Heart left ventricle (tissue), 13 donors: ENCODE measurements around the gene PILRB.

Source experiments
- POLR2A ChIP-seq, 2 donors: fragments of 450-650 bp; IDR thresholded peaks; one replicate each; pipeline ENCODE4 v1.6.1; 2017; ENCODE audit warnings: antibody characterized with exemption in 2 of 2, mild to moderate bottlenecking in 2 of 2, moderate library complexity in 2 of 2
- TF ChIP-seq, protein P1 (sequence below), 12 donors: fragments of 200-600 bp; sonication (generic) in 4 of 12; IDR thresholded peaks; one replicate each; pipeline versions ENCODE4 v1.5.0 to v1.8.0; 2018 to 2022; ENCODE audit warnings: antibody characterized with exemption in 12 of 12, mild to moderate bottlenecking in 5 of 12
- donor health status: ischemic (EF 13 %, LVEDD 7.1; RV severe dilation, severe dysfunction).
- donor health status: DM: no; HTN: yes; CAD: no.
- donor health status: DM: no; HTN: no; CAD: no.
- donor health status: ischemic (EF 25% LVEDD 6.9; RV normal size, moderate dysfunction).
- donor health status: ischemic (EF 25% LVEDD 5.7; RV mildly dilated, moderate dysfunction).
- donor health status: ischemic (EF 35%, LVEDD 5.7; RV mildly dilated, moderate dysfunction).
- donor health status: nonischemic (EF 11% LVEDD 7.7; RV severe dilation, severe dysfunction).
- donor health status: DM: yes; HTN: yes; CAD: no.
- donor health status: PGD.
- donor health status: ischemic (EF 29% LVEDD 5.4; RV normal size, mild dysfunction).
- donor health status: nonischemic (EF 23%, LVEDD 6.1; RV moderate dilation, normal function).

- TF ChIP-seq, protein P1, sequence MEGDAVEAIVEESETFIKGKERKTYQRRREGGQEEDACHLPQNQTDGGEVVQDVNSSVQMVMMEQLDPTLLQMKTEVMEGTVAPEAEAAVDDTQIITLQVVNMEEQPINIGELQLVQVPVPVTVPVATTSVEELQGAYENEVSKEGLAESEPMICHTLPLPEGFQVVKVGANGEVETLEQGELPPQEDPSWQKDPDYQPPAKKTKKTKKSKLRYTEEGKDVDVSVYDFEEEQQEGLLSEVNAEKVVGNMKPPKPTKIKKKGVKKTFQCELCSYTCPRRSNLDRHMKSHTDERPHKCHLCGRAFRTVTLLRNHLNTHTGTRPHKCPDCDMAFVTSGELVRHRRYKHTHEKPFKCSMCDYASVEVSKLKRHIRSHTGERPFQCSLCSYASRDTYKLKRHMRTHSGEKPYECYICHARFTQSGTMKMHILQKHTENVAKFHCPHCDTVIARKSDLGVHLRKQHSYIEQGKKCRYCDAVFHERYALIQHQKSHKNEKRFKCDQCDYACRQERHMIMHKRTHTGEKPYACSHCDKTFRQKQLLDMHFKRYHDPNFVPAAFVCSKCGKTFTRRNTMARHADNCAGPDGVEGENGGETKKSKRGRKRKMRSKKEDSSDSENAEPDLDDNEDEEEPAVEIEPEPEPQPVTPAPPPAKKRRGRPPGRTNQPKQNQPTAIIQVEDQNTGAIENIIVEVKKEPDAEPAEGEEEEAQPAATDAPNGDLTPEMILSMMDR (IDR thresholded peaks at IDR 0.05), result no peak
- no peak for TF ChIP-seq POLR2A (IDR thresholded peaks at IDR 0.05)
Observed at GRCh38 chr7:100376066-100376465, 18.1 kb downstream of the PILRB start.
